NCI-H2171 treated with DMSO at 0.1 percent for 48 hours (cell line): ENCODE measurements around the gene ATP8A2.

Experiments
- DNase-seq: peaks from one replicate; lab custom pipeline; 2025; lab: John Stamatoyannopoulos, UW

ATP8A2 gene

DNA sequence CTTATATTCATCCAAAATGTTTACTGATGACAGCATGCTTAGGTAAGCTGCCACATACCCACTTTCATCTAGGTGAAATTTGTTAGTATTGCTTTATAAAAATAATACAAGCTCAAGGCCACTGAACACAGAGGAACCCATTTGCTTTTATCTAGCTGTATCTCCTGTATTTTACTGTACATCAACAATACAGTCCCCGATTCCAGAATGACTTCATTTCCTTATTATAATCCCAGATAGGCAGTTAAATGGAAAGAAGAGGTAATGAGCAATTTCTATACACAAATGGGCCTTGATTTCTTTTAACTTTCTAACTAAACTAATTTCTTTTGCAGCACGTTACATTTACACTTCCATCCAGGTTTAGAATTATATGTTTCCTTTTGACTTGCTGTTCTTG, 593.8 kb downstream of the ATP8A2 start:
- DNase-seq = no peak

DNA sequence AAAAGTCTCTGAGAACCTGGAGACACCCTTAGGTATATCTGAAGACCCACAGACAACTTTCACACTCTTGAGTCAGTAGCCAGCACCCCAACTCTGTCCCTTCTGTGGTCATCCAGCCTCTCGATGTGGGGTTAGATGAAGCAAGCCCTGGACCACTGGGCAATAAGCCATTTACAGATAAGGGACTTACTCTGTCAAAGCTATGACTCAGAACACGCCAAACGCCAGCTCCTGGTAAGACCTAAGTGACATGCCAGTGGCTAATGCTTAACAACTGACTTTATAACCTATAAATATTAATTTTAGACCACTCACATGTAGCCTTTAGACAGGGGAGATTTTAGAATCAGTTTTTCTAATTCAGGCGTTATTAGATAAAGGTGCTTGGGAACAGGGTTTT, 594.3 kb downstream of the ATP8A2 start:
- DNase-seq = no peak

DNA sequence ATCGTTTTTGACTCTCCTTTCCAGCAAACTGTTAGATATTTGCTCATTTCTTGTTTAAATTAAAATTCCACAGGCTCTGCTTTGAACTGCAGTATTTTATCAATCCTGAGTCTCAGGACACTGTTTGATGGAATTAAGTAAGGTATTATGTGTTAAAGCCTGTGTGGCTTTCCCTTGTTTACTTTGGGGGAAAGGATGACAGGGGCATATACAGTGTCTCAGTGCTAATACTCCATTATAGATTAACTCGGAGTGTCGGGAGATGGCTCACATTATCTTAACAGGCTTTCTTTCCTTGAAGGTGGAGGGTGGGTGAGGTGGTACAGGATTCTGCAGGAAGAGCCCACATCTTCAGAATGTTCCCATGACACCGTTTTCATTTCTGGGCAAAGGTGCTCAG, 595.4 kb downstream of the ATP8A2 start:
- DNase-seq = no peak

DNA sequence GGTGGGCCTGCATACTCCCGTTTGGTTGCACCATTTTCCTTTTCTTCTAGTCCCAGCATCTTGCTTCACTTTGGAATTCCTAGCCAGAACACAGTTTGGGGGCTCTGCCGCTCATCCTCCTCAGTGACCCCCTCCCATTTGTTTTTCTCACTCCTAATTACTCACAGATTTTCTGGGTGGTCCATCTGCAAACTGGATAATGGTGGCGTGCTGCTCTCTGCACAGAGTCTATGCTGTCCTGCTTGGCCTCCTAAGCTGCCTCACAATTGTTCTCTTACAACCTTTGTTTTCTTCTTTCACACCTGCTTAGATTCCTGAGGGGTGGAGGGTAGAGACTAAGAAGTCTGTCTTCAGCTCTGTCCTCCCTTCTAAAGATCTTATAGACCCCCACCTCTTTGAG, 599.3 kb downstream of the ATP8A2 start:
- DNase-seq = no peak

DNA sequence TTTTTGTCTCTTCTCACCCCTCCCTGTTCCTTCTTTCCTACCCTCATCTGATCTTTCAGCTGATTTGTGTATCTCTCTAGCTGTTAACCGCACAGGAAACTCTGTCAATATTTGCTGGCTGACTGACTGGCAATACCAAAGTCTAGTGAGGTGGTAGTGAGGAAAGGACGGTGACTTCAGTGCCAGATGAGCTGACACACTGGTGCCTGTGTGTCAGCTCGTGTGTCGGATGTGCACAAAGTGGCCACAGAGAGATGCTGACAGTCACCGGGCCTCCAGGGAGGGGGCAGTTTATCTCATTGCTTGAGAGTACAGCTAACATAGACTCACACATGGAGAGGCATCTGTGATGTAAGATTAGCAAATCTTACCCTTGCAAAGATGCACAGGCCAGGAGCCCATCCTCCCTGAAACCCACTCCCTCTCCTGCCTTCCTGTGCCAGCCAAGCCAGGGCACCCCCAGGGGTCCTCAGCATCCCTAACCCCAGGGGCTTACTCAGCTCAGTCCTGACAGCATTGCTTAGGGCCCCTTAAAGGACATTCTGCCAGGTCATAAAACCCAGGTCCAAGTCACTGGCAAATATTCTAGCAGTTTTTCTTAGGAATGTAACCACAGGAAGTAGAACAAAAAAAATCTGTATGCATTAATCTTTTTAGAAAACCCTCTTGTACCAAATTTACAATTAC, 599.8 kb downstream of the ATP8A2 start:
- DNase-seq = no peak

DNA sequence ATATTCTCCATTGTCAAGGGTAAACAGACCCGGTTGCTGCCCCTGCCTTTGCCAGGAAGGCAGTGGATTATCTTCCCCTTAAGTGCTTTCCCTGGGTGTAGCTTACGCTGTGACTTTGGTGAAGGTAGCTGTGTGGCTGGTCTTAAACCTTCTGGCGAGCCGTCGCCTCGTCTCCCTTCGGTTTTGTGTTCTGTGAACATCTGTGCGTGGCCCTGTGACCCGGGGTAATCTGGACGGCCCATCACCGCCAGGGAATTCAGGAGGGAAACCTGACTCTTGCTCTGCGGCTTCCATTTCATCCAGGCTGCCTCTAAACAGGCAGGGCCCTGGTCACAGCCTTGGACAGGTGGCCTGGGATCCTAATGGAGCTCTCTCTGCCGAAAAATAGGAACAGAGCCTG, 601.3 kb downstream of the ATP8A2 start:
- DNase-seq = peak; percentile 79

DNA sequence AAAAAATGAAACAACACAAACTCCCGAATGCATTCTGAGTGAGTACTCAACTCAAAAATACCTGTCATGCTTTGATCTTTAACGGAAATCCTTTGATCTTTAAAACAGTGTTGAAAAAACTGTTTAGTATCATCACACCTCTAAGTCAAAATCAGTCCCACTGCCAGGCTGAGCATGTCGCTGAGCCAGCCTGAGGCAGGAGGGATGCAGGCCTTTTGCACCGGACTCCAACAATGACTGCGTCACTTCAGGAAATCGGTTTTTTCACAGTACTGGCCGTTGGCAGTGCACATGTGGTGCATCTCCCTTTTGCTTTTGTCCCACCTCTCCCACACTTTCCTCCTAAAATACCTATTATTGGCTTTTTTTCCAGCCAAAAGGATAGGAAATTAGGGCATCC, 601.8 kb downstream of the ATP8A2 start:
- peak; percentile 69 for DNase-seq

DNA sequence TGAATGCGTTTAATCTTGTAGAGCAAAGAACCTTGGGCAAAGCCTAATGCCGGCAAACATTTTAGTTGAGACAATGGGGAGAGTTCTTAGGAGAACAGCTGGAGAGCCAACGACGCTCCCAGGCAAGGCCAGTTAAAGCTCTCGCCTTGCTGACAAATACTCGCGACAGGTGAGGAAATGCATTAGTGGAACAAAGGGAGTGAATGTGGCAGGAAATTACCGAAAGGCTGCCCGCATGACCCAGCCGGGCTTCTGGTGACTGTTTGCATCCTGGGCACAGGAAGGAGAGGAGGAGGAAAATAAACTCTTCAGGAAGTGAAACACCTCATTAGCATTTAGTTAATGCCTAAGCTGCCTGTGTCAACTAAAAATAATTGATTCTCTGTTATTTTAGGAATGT, 605.4 kb downstream of the ATP8A2 start:
- no peak for DNase-seq

DNA sequence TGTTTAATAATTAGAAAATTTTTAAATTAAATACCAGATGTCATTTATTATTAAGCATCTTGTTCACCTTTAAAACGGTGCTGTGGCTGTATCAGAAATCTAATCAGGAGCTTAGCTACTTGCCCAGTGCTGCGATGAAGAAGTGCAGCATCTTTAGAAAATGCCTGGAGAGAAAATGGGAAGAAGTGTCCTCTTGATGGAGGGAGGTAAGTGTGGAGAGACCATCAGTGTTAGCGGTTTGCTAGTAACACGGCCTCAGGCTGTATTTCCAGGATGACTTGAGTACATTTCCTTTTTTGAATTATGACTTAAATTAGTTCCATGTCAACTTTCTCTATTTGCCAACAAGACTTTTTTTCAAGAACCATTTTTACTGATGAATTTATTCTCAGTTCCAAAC, 605.9 kb downstream of the ATP8A2 start:
- DNase-seq = no peak

DNA sequence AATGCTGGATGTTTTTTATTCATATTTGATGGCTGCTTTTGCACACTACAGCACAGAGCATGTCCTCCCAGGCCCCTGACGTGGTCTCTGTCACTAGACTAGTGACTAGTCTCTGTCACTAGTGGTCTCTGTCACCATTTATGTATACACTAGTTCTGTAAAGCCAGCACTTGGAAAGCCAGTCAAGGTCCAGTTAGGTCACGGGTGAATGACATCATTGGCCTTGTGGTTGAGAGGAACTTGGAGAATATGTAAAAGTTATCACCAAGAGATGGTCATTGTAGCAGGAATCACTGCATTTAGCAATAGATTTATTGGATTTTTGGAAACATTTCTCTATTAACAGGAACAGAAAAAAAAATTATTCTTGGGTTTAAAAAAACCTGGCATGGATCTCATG, 607.2 kb downstream of the ATP8A2 start:
- DNase-seq = no peak

DNA sequence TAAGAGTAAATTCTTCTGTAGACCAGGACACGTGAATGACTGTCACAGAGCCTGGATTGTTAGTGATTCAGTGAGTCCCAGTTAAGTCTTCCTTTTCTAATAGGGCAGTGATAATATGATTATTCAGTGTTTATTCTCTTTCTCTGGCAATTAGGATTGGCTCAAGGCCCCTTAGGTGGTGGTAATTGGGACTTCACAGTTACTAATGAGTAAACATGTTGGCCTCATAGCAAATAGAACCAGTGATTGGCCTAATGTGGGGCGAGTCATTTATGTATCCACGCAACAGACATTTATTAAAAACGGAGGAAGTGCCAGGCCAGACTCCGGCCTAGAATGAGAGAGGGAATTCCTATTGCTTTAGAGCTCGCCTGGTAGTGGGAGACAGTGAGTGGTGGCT, 607.6 kb downstream of the ATP8A2 start:
- DNase-seq = no peak

DNA sequence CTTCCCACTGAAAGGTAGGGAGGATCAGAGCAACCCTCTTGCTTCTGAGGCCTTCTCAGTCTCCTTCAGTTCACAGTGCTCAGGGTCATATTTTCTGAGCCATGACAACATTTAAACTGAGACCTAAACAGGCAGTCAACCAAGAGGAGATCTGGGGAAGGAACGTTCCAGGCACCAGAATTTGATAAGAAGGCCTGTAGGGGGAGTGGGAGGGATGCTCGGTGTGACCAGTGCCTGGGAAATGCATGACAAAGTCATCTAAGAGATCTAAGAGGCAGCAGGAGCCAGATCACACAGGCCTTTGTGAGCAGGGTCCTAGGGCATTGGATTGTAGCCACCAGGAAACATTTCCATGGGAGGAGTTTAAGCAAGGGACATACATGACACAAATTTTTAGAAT, 608.5 kb downstream of the ATP8A2 start:
- DNase-seq = no peak

DNA sequence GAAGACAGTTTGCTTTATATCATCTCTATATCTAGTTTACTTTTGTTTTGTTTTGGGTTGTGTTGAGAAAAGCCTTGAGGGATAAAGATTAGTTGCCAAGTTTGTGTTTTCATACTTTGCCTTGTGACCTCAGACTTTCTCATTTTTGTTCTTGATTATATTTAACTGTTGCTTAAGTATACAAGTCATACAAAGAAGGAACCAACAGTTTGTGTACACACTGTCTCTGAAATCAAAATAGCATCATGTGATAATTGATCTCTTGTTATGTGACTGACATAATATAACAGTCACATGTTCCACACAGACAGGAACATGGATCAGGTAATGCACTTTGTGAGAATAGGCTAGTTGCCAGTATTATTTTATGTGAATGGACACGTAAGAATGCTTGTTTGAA, 609.3 kb downstream of the ATP8A2 start:
- DNase-seq = no peak

DNA sequence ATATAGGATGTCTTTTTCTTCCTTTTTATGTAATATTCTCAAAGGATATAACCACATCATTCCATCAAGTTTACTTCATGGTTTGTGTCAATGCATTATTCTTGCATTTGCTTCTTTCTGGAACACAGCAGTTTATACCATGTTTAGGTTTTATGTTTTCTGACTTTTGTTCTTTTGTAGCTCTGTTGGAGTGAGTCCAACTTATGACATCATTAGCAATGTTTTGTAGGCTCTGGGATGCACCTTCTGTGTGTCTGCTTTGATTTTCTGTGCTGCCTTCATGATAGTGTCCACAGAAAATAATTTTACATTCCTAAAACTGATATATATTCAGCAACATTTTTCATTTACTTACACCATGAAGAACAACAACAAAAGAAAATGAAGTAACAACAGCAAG, 611.1 kb downstream of the ATP8A2 start:
- DNase-seq = no peak

DNA sequence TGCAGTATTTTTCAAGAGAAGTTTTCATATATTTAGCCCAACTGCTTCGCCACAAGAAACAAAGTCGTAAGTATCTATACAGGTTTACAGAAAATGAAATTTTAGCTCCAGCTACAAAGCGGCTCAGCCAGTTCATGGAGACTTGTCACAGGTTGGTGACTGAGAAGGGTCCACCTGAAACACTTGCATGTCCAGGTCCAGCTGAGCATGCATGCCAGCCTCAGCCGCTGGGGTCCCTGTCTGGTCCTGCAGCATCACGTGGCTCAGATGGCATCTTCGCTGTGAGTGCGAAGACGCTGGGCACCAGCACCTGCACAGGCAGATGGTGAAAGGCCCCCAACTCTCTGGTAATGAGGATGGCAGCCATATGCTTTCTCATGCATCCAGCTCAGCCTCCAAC, 616.2 kb downstream of the ATP8A2 start:
- no peak for DNase-seq

DNA sequence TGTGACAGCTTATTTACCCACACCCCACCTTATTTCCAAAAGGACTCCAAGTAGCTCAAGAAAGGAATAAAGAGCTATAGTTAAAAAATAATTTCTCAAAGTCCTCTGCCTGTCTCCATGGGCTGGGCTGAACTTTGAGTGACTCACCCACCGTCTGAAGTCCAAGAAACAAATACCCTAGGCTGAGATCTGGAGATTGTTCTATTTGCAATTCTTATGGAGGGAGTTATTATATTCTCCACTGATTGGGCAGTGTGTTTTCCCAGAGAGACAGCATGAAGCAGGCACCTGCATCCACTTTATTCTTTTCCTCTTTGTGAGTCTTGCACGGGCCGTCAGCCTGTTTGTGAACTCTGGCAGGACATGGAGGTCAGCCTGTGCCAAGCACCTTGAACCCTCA, 616.9 kb downstream of the ATP8A2 start:
- no peak for DNase-seq

DNA sequence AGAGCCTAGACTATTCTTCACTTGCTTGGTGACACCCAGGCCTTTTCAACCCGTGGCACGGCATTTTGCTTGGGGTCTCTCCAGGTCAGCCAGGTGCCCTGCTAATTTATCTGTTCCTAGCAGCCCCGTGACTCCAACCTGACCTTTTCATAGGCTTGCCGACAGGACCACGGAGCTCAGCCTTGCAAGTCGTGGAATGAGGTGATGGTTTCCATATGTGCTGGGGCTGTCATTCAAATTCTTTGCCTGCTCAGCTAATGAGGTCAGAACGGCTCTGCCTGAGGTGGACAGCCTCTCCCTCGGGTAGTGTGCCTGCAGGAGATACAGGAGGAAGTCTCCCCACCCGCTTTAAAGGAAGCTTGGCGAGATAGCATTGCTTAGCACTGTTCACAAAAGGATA, 619.0 kb downstream of the ATP8A2 start:
- DNase-seq = no peak

DNA sequence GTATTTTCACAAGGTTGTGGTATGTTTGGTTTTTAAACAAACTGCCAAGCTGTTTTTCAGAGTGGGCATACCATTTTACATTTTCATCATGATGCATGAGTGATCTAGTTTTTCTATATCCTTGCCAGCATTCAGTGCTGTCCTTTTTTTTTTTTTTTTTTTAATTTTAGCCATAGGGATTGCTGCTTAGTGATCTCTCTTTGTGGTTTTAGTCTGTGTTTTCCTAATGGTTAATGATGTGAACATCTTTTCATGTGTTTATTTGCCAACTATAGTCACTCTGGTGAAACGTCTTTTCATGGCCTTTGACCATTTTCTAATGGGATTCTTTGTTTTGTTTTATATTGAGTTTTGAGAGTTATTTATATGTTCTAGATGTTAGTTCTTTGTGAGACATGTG, 620.3 kb downstream of the ATP8A2 start:
- no peak for DNase-seq

DNA sequence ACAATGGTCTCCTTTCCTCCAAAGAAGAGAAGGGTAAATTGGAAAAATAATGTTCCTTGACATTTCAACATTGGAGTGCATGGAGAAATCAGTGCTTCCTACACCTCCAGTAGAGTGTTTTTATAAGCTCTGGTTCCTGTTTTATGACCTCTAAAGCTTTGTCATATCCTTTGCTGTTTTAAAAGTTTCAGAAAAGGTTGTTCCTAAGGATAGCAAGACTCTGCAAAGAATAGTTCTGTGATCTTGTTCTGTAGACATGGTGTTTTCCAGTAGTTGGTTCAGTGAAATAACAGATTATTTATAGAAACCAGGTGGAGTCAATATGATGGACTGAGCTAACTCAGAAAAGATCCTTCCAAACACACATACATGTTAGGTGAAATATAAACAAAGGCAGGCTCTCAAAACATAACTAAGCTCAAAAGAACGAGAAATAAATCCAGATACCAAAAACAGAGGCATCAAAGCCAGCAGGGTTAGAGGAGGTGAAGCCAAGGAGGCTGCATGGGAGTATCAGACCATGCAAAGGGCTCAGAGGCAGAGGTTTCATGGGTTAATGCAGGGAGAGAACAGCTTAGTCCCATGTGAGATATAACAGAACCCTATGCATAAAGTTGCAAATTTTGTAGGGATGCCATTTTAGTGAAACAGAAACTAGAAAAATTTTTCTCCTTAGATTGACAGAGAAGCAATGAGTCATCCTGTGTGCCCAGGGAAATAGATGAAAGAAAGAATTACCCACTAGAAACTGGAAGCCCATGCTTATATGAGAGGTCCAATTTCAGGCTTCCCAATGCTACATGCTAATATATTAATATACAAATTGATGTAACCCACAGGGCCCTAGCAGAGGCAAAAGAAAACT, 635.7 kb downstream of the ATP8A2 start:
- no peak for DNase-seq

DNA sequence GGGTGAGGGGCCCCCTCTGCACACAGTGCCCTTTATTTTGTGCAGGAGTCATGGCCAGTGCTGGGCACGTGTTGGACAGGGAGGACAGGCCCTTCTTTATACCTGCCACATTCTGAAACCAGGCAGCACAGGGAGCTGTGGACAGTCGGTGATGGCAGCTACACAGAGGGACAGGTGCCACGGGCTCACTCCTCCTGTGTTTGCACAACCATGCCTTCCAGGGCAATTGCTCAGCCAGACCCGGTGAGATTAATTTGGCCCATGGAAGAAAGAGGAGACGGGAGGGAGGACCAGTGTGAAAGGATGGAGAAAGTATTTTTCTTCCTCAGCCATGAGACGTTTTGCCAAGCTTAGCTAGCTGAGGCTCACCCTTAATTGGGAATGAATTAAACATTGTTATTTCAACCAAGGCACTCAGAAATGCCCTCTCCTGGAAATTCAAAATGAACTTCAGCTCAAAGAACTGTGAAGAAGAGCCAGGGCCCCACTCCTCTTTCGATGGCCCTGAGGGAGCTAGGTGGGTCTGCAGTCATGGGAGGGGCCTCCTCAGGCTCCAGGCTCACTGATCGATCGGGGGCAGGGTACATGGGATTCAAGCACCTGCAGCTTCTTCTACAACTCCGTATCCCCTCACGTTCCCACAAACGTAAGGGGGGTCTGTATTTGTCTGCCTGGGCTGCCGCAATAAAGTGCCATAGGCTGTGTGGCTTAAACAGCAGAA, 638.9 kb downstream of the ATP8A2 start:
- DNase-seq = no peak

DNA sequence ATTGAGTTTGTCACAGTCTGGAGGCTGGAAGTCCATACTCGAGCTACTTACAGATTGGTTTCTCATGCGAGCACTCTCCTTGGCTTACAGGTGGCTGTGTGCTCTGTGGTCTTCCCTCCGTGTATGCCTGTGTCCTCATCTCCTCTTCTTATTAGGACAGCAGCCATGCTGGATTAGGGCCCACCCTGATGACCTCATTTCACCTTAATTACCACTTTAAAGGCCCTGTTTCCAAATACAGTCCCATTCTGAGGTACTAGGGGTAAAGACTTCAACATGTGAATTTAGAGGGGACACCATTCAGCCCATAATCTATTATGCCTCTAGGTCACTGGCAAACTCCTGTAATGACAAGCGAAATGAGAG, 639.4 kb downstream of the ATP8A2 start:
- no peak for DNase-seq

DNA sequence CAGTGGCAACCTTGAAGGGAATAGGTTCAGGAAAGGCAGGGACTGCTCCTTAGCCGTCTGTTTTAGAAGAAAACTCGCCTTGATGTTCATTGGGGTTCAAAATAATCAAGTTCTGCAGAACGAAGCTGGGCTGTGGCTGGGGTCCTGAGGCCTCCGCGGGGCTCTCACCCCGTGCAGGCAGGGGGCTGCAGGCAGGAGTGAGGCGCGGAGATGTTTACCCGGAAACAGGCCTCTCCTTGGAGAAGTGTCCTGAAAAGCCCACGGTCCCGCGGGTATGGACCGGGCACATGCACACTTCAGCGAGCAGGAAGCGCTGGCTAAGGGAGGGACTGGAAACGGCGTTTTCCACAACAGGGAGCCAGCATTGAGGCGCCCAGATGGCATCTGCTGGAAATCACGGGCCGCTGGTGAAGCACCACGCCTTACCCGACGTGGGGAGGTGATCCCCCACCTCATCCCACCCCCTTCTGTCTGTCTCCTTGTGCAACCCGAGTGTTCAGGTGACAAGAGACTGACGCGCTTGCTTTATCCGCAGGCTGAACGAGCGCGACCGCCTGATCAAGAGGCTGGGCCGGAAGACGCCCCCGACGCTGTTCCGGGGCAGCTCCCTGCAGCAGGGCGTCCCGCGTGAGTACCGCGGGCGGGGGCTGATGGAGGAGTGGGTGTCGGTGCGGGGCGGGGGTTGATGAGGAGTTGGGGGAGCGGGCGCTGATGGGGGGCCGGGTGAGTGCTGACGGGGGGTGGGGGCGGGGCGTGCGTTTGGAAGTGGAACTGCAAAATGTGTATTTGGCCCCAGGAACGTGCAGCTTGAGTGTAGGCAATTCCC, 640.4 kb downstream of the ATP8A2 start:
- peak; percentile 8 for DNase-seq
